A204.1 (cell line): ENCODE data around the gene KLHL21.
A peak's percentile ranks its signal among the peaks of the same experiment; 100 is the strongest.

Source experiments
- FAIRE-seq: peaks from 2 replicates; lab custom pipeline; 2012; peaks lifted over from hg19 to GRCh38; lab: Jason Lieb, UNC

Gene KLHL21

DNA sequence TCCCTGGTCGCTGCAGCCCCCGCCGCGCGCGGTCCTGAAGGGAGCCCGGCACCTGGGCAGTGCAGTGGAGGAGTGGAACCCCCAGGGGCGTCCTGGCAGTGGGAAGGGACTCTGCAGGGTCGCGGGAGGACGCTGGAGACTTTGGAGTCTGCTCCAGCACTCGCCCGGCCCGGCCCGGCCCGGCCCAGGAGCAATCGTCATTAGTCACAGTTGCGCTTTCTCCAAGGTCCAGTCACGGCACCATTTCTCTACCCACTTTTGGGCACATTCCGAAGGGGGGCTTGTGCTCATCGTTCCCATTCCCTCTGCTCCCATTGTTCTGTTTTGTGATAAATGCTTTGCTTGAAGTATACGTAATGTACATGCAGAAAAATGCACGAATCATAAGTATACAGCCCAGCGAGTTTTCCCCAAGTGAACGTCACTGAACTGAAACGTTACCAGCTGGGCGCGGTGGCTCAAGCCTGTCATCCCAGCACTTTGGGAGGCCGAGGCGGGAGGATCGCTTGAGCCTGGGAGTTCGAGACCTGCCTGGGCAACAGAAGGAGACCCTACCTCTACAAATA, 23.0 kb upstream of the KLHL21 start:
- FAIRE-seq: no peak

GRCh38 chr1:6624710-6625583, 22.3 kb upstream of the KLHL21 start, which contains the start of gene THAP3:
THAP3 (plus strand) TSS chr1:6624868; CDS start chr1:6625219, 351 bp downstream.
- peak; percentile 96 for FAIRE-seq

GRCh38 chr1:6623269-6623965, 20.7 kb upstream of the KLHL21 start:
- no peak for FAIRE-seq

DNA sequence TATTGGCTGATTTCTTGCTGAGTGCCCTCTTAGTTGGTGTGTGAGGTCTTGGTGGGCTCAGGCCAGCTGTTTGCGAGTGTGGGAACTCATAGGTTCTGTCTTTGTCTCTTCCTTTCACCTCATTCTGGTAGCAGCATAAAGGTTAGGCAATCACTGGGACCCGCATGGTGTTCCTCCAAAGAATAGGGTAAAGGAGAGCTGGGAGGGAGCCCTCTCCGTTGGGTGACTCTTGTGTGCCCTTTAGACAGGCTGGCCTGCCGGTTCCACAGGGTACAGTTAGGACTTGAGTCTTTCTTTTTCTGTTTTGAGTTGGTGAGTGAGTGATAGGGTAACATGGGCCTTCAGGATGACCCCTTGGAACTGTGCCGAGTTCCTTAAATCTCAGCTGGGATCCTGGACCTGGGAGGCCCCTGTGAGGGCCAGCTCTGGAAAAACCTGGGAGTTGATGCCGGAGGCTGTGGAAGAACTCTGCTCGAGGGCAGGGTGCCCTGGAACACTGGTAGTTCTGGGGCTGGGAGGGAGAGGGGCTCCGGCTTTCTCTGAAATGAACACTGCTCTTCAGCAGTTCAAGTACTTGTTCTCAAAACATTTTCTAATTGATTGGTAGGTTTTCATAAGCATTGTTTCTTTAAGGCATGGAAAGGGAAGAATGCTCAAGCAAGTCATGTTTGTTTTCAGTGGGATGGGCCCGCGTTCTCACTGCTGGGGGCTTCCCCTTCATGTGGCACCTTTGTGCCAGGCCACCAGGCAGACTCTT, 19.9 kb upstream of the KLHL21 start:
- no peak for FAIRE-seq

DNA sequence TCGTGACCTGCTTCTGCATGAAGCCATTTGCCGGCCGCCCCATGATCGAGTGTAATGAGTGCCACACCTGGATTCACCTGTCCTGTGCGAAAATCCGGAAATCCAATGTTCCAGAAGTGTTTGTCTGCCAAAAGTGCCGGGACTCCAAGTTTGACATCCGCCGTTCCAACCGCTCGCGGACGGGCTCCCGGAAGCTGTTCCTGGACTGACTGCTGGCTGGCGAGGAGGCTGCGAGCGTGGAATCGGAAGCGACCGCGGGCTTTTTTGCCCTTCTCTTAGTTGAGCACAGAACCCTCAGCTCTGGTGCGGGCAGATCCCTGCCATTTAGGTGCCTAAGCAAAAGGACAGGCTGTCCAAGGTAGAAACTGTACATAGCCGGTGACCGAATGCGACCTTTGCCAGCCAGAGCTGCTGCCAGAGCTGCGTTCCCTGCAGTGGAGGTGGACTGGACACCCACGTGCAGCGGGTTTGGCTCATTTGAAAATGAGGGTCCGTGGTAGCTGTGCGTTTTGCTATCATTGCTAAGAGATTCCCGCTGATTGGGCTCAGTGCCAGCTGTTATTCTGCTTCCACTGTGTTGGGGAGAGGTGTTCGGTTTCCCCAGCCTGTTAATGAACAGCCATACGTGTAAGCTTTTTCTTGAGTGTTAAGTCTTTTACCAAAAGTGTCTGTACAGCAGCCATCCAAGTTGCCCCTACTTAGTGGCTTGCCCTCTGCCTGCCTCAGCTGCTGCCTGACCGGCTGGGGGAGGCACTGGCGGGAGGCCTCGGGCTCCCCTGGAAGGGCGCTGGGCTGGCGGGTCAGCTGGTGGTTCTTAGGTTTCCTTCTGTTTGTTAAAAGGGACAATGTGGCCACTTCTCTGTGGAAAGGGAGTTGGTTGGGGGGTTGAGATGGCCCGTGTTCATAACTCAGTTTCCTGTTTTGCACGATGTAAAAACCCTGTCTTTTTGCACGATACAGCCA, 19.0 kb upstream of the KLHL21 start:
- no peak for FAIRE-seq

GRCh38 chr1:6619045-6619444, 16.4 kb upstream of the KLHL21 start:
- FAIRE-seq: no peak

- FAIRE-seq: no peak
Observed at GRCh38 chr1:6614929-6615785, 12.5 kb upstream of the KLHL21 start.

DNA sequence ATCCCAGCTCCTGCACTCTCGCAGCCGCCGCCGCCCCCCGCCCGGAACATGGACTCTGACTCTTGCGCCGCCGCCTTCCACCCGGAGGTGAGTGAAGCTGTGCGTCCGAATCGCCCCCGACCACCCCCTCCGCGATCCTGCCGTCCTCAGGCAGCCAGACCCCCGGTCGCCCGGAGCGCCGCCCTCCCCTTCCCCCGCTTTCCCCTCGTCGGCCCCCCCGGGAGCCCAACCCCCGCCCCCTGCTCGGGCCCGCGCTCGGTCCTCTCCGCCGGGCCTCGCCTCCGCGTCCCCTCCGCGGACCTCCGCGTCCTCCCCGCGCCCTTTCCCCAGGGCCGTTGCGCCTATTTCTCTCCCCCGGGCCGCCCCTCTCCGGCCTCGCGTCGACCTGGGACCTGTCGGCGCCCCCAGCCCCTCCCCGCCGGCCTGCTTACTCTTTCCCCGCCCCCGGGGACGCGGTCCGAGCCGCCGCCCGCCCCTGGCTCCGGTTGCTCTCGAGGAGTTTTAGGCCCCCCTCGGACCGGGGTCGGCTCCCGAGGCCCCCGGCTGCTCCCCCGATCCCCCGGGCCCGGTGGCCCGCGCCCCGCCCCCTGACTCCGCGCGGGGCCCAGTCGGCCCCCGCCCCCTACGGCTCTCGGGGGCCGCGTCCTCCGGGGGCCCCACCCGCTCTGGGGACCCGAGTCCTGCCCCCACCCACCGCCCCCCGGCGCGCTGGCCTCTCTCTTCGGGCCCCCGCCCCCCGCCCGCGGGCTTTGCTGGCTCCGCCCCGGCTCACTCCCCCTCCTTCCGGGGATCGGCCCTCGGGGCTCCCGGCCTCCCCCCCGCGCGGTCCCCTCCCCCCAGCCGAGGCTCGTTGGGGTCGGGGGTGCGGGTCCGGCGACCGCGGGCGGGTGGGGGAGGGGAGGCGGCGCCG, 11.6 kb upstream of the KLHL21 start:
- no peak for FAIRE-seq

GRCh38 chr1:6613361-6614018, 10.8 kb upstream of the KLHL21 start, which contains the start of gene PHF13:
PHF13 (plus strand) TSS chr1:6613731; CDS start chr1:6614067, 336 bp downstream.
- no peak for FAIRE-seq

- FAIRE-seq: no peak
Observed at GRCh38 chr1:6612641-6613360, 10.1 kb upstream of the KLHL21 start.

GRCh38 chr1:6603915-6604558, 1.4 kb upstream of the KLHL21 start:
- FAIRE-seq: no peak

DNA sequence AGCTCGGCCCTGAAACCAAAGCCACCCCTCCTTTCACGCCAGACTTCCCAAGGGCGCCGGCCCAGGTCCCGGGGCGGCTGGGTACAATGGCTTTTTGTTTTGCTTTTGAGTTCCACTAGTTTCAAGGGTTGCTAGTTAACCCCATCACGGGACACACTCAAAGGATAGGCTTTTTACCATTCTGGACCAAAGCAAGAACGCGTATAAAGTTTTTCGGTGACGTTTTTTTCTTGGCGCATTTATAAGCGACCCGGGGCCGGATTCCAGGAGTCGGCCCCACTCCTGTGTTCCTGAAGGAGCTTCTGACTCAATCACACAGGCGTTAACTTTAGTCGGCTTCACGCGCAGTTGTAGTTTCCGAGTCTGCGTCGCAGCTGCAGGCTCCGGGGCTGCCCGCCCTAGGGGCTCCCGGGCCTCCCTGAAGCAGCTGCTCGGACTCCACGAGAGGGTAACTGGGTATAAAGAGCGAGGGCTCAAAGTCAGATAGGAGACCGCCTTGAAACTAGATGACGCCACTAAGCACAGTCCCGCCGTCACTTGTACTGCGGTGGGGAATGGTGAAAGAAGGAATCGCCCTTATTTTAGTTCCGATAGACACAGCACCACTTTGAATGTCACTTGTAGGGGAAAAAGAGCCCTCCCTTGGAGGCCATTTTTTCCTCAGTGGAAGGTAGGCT, 707 bp upstream of the KLHL21 start:
- no peak for FAIRE-seq

GRCh38 chr1:6601923-6602668, 573 bp downstream of the KLHL21 start:
- no peak for FAIRE-seq

- FAIRE-seq: no peak
Observed at GRCh38 chr1:6601049-6601922, 1.4 kb downstream of the KLHL21 start.
